Rectal smooth muscle tissue (tissue), 1 donor: ENCODE measurements around the gene CFAP410.
A peak's percentile ranks its signal among the peaks of the same experiment; 100 is the strongest.
"Not testable (repeated sequence)": the region's sequence is repeated elsewhere in the genome, so short reads cannot be mapped to it uniquely, and the experiment has no call there.

Experiments used
- H3K27ac ChIP-seq: one replicate; pipeline ENCODE4 v1.7.0; 2013; ENCODE audit warnings: low read depth, low read length, inconsistent platforms
- H3K27me3 ChIP-seq: one replicate; pipeline ENCODE4 v1.7.0; 2013; ENCODE audit warnings: low read length; ENCODE audit not compliant: control insufficient read depth, insufficient read depth
- H3K36me3 ChIP-seq: one replicate; pipeline ENCODE4 v1.7.0; 2013; ENCODE audit warnings: low read length; ENCODE audit not compliant: control insufficient read depth, insufficient read depth
- H3K4me1 ChIP-seq: one replicate; pipeline ENCODE4 v1.7.0; 2013; ENCODE audit warnings: low read length; ENCODE audit not compliant: control insufficient read depth, insufficient read depth
- H3K4me3 ChIP-seq: one replicate; pipeline ENCODE4 v1.7.0; 2013; ENCODE audit warnings: low read length
- H3K9ac ChIP-seq: one replicate; pipeline ENCODE4 v1.7.0; 2013; ENCODE audit warnings: low read length

CFAP410 gene

GRCh38 chr21:44365251-44365966 is 26.2 kb upstream of the CFAP410 start:
- Histone ChIP-seq H3K4me1 (no peaks in the 10 kb centered on the region), H3K27me3 (peaks cover 13% of the 10 kb centered on the region), H3K36me3 (no peaks in the 10 kb centered on the region), H3K9ac (no peak overlapping the region), H3K4me3 (no peak overlapping the region), H3K27ac (no peak overlapping the region)

GRCh38 chr21:44364151-44365053 is 25.2 kb upstream of the CFAP410 start:
- Histone ChIP-seq H3K27me3 (peaks cover 13% of the 10 kb centered on the region), H3K36me3 (no peaks in the 10 kb centered on the region), H3K4me3 (no peak overlapping the region), H3K4me1 (no peaks in the 10 kb centered on the region), H3K27ac (no peak overlapping the region), H3K9ac (no peak overlapping the region)

DNA sequence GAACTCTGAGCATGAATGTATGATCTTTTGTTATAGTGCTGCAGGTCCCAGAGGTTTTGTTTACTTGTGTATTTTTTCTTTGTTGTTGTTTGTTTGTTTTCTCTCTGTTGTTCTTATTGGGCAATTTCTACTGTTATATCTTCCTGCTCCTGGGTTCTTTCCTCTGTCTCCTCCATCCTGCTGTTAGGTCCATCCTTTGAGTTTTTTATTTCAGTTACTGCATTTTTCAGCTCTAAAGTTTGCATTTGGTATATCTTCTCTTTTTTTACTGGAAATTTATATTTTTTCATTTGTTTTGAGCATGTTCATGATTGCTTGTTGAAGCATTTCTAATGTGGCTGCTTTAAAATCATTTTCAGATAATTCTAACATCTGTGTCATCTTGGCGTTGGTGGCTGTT is 24.1 kb upstream of the CFAP410 start:
- Histone ChIP-seq H3K4me3 (no peak overlapping the region), H3K27me3 (peaks cover 5% of the 10 kb centered on the region), H3K36me3 (no peaks in the 10 kb centered on the region), H3K9ac (no peak overlapping the region), H3K27ac (no peak overlapping the region), H3K4me1 (no peaks in the 10 kb centered on the region)

- H3K36me3 ChIP-seq, H3K9ac ChIP-seq, H3K4me1 ChIP-seq, H3K27me3 ChIP-seq, H3K4me3 ChIP-seq, H3K27ac ChIP-seq: not testable (repeated sequence)
Observed at GRCh38 chr21:44361903-44362302, 22.7 kb upstream of the CFAP410 start.

GRCh38 chr21:44360159-44360558 is 21.0 kb upstream of the CFAP410 start:
- Histone ChIP-seq H3K4me3 (no peak overlapping the region), H3K27ac (no peak overlapping the region), H3K4me1 (no peaks in the 10 kb centered on the region), H3K36me3 (no peaks in the 10 kb centered on the region), H3K27me3 (peaks cover 5% of the 10 kb centered on the region), H3K9ac (no peak overlapping the region)

GRCh38 chr21:44359396-44359795 is 20.2 kb upstream of the CFAP410 start:
- Histone ChIP-seq H3K4me3 (no peak overlapping the region), H3K9ac (no peak overlapping the region), H3K36me3 (no peaks in the 10 kb centered on the region), H3K4me1 (no peaks in the 10 kb centered on the region), H3K27me3 (peaks cover 5% of the 10 kb centered on the region), H3K27ac (no peak overlapping the region)

GRCh38 chr21:44357064-44357837 is 18.1 kb upstream of the CFAP410 start:
- no peak overlapping the region for H3K9ac ChIP-seq
- H3K27me3 ChIP-seq = no peaks in the 10 kb centered on the region
- H3K27ac ChIP-seq = no peak overlapping the region
- no peaks in the 10 kb centered on the region for H3K4me1 ChIP-seq
- no peak overlapping the region for H3K4me3 ChIP-seq
- no peaks in the 10 kb centered on the region for H3K36me3 ChIP-seq

- no peak overlapping the region for H3K27ac ChIP-seq
- H3K36me3 ChIP-seq = no peaks in the 10 kb centered on the region
- no peak overlapping the region for H3K9ac ChIP-seq
- no peaks in the 10 kb centered on the region for H3K4me1 ChIP-seq
- no peak overlapping the region for H3K4me3 ChIP-seq
- no peaks in the 10 kb centered on the region for H3K27me3 ChIP-seq
Observed at GRCh38 chr21:44356636-44357035, 17.4 kb upstream of the CFAP410 start.

DNA sequence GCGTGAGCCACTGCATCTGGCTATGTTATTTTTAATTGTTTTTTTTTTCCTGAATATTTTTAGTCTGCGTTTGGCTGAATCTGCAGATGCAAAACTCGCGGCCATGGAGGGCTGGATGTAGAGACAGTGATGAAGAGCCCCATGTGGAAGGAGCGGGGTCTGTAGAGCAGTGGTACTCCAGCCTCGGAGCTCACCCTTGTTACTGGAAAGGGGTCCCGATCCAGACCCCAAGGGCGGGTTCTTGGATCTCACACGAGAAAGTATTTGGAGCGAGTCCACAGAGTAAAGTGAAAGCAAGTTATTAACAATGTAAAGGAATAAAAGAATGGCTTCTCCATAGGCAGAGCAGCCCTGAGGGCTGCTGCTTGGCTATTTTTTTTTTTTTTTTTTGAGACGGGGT is 17.0 kb upstream of the CFAP410 start:
- Histone ChIP-seq H3K36me3 (no peaks in the 10 kb centered on the region), H3K27ac (no peak overlapping the region), H3K27me3 (no peaks in the 10 kb centered on the region), H3K4me3 (no peak overlapping the region), H3K4me1 (no peaks in the 10 kb centered on the region), H3K9ac (no peak overlapping the region)

DNA sequence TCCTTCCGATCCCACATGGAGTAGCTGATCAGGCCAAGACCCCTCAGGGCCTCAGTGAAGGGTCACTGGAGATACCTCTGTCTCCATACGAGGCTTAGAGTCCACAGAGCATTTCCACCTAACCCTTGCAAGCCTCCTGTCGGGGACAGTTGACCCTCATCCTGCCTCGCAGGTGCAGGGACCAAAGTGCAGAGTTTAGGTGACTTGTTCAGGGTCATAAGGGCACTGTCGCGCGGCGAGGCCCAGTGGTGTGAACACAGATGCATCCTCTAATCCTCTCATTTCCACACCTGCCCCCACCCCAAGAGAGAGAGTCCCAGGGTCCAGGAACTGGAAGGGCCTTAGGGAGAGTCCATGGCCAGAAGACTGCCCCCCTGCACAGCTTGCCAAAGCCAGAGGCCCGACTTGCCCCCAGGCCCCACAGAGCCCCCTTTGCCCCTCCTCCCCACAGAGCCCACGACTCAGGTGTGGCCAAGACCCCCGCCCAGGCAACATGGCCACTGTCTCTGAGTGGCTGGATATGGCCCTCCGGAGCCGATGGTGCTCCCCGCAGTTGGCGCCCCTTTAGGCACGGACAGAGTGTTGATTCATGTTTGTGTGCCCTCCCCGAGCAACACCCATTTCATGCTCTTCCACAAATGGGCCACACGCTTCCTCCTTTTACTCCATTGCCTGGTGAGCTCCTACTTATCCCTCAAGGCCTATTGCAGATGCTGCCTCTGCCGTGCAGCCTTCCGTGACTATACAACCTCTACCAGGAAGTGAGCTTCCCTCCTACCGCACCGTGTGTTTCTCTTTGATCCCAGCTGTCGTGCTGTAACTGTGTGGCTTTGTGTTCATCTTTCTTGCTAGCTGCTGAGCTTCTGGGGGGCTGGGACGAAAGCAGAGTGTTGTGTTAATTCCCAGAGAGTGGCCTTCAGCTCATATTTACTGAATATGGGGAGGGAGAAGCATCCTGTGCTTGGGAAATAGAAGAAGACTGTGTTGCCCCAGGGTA is 15.9 kb upstream of the CFAP410 start:
- Histone ChIP-seq H3K4me1 (no peaks in the 10 kb centered on the region), H3K9ac (no peak overlapping the region), H3K4me3 (no peak overlapping the region), H3K36me3 (no peaks in the 10 kb centered on the region), H3K27ac (no peak overlapping the region), H3K27me3 (no peaks in the 10 kb centered on the region)

GRCh38 chr21:44354001-44354405 is 14.8 kb upstream of the CFAP410 start:
- H3K36me3 ChIP-seq = no peaks in the 10 kb centered on the region
- H3K27ac ChIP-seq = no peak overlapping the region
- H3K9ac ChIP-seq = no peak overlapping the region
- H3K4me3 ChIP-seq = peak overlapping the region; percentile 49
- H3K27me3 ChIP-seq = peaks cover 2% of the 10 kb centered on the region
- no peaks in the 10 kb centered on the region for H3K4me1 ChIP-seq
